Sigmoid colon (tissue), 7 donors: ENCODE data around the gene TRIO. TPM values are rescaled to one million over a fixed set of nuclear protein-coding genes. Genes with fewer than 3 reads are reported as not detected.
"Not testable (repeated sequence)": the region's sequence is repeated elsewhere in the genome, so short reads cannot be mapped to it uniquely, and the experiment has no call there.

ENCODE experiments used
- DNase-seq: peaks from one replicate; pipeline ENCODE4 v3.0.0-alpha.2; 2019
- H3K27ac ChIP-seq, 4 donors: fragments of 200-600 bp; sonication (generic); one replicate each; pipeline ENCODE4 v1.5.1; 2016 to 2019; ENCODE audit warnings: mild to moderate bottlenecking in 1 of 4
- H3K27me3 ChIP-seq, 3 donors: fragments of 200-600 bp; sonication (generic); one replicate each; pipeline ENCODE4 v1.5.1; 2019; ENCODE audit warnings: mild to moderate bottlenecking in 1 of 3
- H3K36me3 ChIP-seq, 4 donors: fragments of 200-600 bp; sonication (generic); one replicate each; pipeline ENCODE4 v1.5.1; 2016 to 2019
- H3K4me1 ChIP-seq, 4 donors: fragments of 200-600 bp; sonication (generic); one replicate each; pipeline ENCODE4 v1.5.1; 2017 to 2019
- H3K4me3 ChIP-seq, 4 donors: fragments of 200-600 bp; sonication (generic); one replicate each; pipeline ENCODE4 v1.5.1; 2017 to 2019; ENCODE audit warnings: mild to moderate bottlenecking in 2 of 4, moderate library complexity in 1 of 4
- H3K9me3 ChIP-seq, 4 donors: fragments of 200-600 bp in 3 of 4; sonication (generic) in 3 of 4; one replicate each; pipeline versions ENCODE4 v1.5.1 to v1.6.1; 2013 to 2019
- EP300 ChIP-seq, 4 donors: sonication (generic); formaldehyde crosslinking; IDR thresholded peaks; one replicate each; pipeline ENCODE4 v1.6.1; 2017; ENCODE audit warnings: antibody characterized with exemption in 4 of 4
- POLR2A ChIP-seq, 2 donors: fragments of 450-650 bp; IDR thresholded peaks; one replicate each; pipeline ENCODE4 v1.6.1; 2016; ENCODE audit warnings: antibody characterized with exemption in 2 of 2, mild to moderate bottlenecking in 2 of 2, moderate library complexity in 2 of 2
- POLR2AphosphoS5 ChIP-seq, 4 donors: sonication (generic); formaldehyde crosslinking; IDR thresholded peaks; one replicate each; pipeline ENCODE4 v1.6.1; 2017; ENCODE audit warnings: antibody characterized with exemption in 4 of 4
- WGBS, 2 donors: extraction: QIAGEN DNeasy Blood & Tissue Kit; methylation state at CpG; one replicate each; pipeline ENCODE4 v1.1.7; 2013; 5-methylcytosine and 5-hydroxymethylcytosine counted together
- intact Hi-C: fragments of 100-400 bp; cut with DNase I; formaldehyde crosslinking; loops from one replicate; pipeline ENCODE4 v1.15.1; 2023
- polyA plus RNA-seq, 3 donors: library from polyadenylated mRNA; stranded (reverse); fragments of 200-250 nt; gene quantifications; one replicate each; pipeline ENCODE4 v1.2.3, GENCODE V29; 2013
- total RNA-seq, 4 donors: library from RNA; depleted of rRNA; stranded (reverse); fragments of >200 nt; gene quantifications; one replicate each; pipeline ENCODE4 v1.1.0, GENCODE V29; 2016
- TF ChIP-seq, protein P1 (sequence below), 4 experiments: fragments of 450-650 bp in 3 of 4; fragments of 200-600 bp in 1 of 4; IDR thresholded peaks; one replicate each; pipeline ENCODE4 v1.5.1; 2016 to 2019; ENCODE audit warnings: antibody characterized with exemption in 4 of 4, mild to moderate bottlenecking in 3 of 4, moderate library complexity in 2 of 4
- donor health status: healthy with polysubstance abuse.
- donor health status: Bipolar disorder and iron deficiency.
- donor health status: healthy.

The TRIO gene
- 100 to 1,000 TPM; 119 to 300 (median 181) TPM for total RNA-seq
- polyA plus RNA-seq = 10 to 100 TPM; 34.8 to 56.4 (median 53.2) TPM

DNA sequence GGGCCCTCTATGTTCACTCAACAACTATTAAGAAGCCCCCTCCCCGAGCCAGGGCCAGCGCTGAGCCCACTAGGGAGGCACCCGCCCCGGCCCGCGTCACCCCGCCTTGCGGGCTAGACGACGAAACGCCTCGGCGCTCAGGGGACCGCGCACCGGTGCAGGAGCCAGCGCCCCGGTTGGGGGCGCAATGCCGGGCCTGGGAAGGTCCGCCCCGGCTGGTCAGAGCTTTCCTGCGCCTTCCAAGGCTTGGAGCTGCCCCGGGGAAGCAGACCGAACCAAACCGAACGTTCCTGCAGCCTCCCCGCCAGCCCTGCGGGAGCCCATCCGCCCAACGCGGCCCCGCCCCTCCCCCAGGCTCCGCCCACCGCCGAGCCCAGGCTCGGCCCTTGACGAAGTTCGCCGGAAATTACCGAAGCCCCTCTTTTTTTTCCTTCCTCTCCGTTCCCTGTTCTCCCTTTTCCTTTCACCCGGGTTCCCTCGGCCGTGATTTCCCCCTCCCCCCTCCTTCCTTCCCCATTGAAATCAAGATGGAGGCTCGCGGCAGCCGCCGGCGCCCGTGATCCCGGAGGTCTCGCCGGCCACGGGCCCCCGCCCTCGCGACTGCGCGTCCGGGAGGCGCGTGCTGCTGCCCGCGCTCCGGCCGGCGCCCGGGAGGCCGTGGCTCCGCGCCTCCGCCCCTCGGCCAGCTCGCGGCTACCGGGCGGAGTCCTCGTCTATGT lies at the start of gene TRIO:
Gene TRIO (plus strand): TSS at position 516 of the 719 bp plus-strand sequence. CDS start 384 bp downstream, outside the sequence.
- Histone ChIP-seq H3K27ac (peak within 1 kb of the TSS; percentile 91 to 99 (median 98)), H3K9me3 (no peaks in the 10 kb centered on the region), H3K4me3 (peak within 1 kb of the TSS; percentile 61 to 93 (median 90)), H3K4me1 (peaks cover 0 to 41% (median 29%) of the 10 kb centered on the region in 4 donors), H3K36me3 (no peaks in the 10 kb centered on the region), H3K27me3 (no peaks in the 10 kb centered on the region)
- peak; percentile 96 for DNase-seq
- WGBS, 2 donors = 1% methylated on average over 79 of the region's 79 CpGs
- intact Hi-C loops = loop anchor here (2.0 kb wide), 1 partner anchor 34 kb away; no protein-coding TSS in a partner anchor
- TF ChIP-seq, protein P1, sequence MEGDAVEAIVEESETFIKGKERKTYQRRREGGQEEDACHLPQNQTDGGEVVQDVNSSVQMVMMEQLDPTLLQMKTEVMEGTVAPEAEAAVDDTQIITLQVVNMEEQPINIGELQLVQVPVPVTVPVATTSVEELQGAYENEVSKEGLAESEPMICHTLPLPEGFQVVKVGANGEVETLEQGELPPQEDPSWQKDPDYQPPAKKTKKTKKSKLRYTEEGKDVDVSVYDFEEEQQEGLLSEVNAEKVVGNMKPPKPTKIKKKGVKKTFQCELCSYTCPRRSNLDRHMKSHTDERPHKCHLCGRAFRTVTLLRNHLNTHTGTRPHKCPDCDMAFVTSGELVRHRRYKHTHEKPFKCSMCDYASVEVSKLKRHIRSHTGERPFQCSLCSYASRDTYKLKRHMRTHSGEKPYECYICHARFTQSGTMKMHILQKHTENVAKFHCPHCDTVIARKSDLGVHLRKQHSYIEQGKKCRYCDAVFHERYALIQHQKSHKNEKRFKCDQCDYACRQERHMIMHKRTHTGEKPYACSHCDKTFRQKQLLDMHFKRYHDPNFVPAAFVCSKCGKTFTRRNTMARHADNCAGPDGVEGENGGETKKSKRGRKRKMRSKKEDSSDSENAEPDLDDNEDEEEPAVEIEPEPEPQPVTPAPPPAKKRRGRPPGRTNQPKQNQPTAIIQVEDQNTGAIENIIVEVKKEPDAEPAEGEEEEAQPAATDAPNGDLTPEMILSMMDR (IDR thresholded peaks at IDR 0.05) = peak in 3 of 4 experiments; percentile 34 to 55 (median 35)
- peak; percentile 60 to 83 (median 69) for TF ChIP-seq POLR2AphosphoS5 (IDR thresholded peaks at IDR 0.05)
- peak; percentile 21 to 28 for TF ChIP-seq POLR2A (IDR thresholded peaks at IDR 0.05)
- TF ChIP-seq EP300 (IDR thresholded peaks at IDR 0.05) = no peak

DNA sequence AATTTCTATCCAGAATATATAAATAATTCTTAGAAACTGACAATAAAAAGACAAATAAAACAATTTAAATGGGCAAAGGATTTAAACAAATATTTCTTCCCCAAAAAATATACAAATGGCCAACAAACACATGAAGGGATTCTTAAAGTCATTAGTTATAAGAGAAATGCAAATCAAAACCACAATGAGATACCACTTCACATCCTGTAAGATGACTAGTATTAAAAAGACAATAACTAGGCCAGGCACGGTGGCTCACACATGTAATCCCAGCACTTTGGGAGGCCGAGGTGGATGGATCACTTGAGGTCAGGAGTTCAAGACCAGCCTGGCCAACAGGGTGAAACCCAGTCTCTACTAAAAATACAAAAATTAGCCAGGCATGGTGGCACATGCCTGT lies 45.8 kb upstream of the TRIO start:
- DNase-seq, H3K27me3 ChIP-seq, H3K27ac ChIP-seq, H3K4me3 ChIP-seq, H3K4me1 ChIP-seq, H3K36me3 ChIP-seq, H3K9me3 ChIP-seq, intact Hi-C loops: not testable (repeated sequence)
- 73 to 80% methylated on average over 2 of the region's 2 CpGs for WGBS, 2 donors

DNA sequence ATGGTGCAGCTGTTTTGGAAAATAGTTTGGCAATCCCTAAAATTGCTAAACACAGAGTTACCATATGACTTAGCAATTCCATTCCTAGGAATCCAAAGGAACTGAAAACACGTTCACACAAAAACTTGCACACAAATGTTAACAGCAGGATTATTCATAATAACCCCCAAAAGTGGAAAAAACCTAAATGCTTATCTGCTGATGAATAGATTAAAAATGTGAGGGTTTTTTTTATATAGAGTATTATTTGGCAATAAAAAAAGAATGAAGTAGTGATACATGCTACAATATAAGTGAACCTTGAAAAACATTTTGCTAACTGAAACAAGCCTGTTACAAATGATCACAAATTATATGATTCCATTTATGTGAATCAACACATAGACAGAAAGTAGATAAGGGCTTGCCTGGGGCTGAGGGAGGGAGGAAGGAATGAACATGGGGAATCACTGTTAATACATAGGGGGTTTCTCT lies 45.1 kb upstream of the TRIO start:
- no peak overlapping the region for H3K27ac ChIP-seq
- TF ChIP-seq POLR2A (IDR thresholded peaks at IDR 0.05) = no peak
- no peak overlapping the region for H3K4me3 ChIP-seq
- no peaks in the 10 kb centered on the region for H3K9me3 ChIP-seq
- intact Hi-C loops = no loop called here
- H3K36me3 ChIP-seq = no peaks in the 10 kb centered on the region
- H3K4me1 ChIP-seq = no peaks in the 10 kb centered on the region
- WGBS, 2 donors = 74 to 84% methylated on average over 1 of the region's 1 CpG
- no peak for DNase-seq
- H3K27me3 ChIP-seq = no peaks in the 10 kb centered on the region

DNA sequence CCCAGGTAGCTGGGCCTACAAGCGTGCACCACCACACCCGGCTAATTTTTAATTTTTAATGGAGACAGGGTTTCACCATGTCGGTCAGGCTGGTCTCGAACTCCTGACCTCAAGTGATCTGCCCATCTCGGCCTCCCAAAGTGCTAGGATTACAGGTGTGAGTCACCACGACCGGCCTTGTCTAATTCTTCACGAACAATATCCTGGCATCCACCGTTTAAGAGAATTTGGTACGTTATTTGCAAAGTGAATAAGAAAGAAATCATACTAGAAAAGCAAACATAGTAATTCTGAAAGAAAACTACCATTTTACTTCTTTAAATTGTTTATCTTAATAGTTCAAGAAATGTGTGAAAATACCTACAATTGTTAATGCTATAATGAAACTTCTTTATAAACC lies 42.9 kb upstream of the TRIO start:
- Histone ChIP-seq H3K4me3 (no peak overlapping the region), H3K27ac (no peak overlapping the region), H3K27me3 (no peaks in the 10 kb centered on the region), H3K36me3 (no peaks in the 10 kb centered on the region), H3K9me3 (no peaks in the 10 kb centered on the region), H3K4me1 (no peaks in the 10 kb centered on the region)
- 94% methylated on average over 10 of the region's 10 CpGs for WGBS, 2 donors
- DNase-seq = no peak
- no peak for TF ChIP-seq POLR2A (IDR thresholded peaks at IDR 0.05)
- no peak for TF ChIP-seq EP300 (IDR thresholded peaks at IDR 0.05)
- TF ChIP-seq POLR2AphosphoS5 (IDR thresholded peaks at IDR 0.05) = no peak
- TF ChIP-seq, protein P1 (IDR thresholded peaks at IDR 0.05) = no peak
- intact Hi-C loops = no loop called here

DNA sequence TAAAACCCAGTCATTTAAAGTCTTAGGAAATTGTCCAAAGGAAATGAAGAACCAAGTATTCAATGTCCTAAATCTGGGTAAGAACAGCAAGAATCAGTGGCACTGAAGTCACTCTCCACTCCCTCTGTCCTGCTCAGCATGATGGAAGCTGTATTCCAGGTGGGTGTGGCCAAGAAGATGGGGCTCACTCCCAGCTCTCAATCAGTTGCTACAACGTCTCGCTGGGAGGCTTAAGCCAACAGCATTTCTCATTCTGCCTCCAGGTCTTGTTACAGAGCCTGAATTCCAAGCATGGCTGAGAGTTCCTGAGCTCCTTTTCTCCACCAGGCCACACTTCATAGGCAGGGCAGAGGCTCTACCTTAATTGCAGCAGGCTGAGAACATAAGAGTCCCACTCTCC lies 41.2 kb upstream of the TRIO start:
- intact Hi-C loops = no loop called here
- no peaks in the 10 kb centered on the region for H3K9me3 ChIP-seq
- WGBS, 2 donors = 74 to 84% methylated on average over 2 of the region's 2 CpGs

More for the DNA sequence above, 41.2 kb upstream of the TRIO start:
- Histone ChIP-seq H3K4me3 (no peak overlapping the region), H3K36me3 (no peaks in the 10 kb centered on the region), H3K27me3 (no peaks in the 10 kb centered on the region), H3K4me1 (no peaks in the 10 kb centered on the region), H3K27ac (no peak overlapping the region)
- DNase-seq = no peak
- TF ChIP-seq, protein P1 (IDR thresholded peaks at IDR 0.05) = no peak
